HepG2 (cell line): ENCODE results near the gene NKD1. TPM values are rescaled to one million over a fixed set of nuclear protein-coding genes. Genes with fewer than 3 reads are reported as not detected.

Source experiments
- ATF7 ChIP-seq, 2 experiments: fragments of 450-650 bp in 1 of 2; sonication (generic) in 1 of 2; formaldehyde crosslinking in 1 of 2; IDR thresholded peaks; 2 replicates each; pipeline versions ENCODE4 v1.4.0 to v1.6.1; 2016 to 2020; ENCODE audit warnings: antibody characterized with exemption in 1 of 2, mild to moderate bottlenecking in 1 of 2, missing genetic modification reagents in 1 of 2
- EZH2 ChIP-seq: conservative IDR thresholded peaks from 2 replicates; pipeline ENCODE4 v1.6.1; 2012; ENCODE audit warnings: mild to moderate bottlenecking, low read depth, low read length, moderate library complexity
- FOXP1 ChIP-seq, 2 experiments: fragments of 450-650 bp in 1 of 2; IDR thresholded peaks; 2 replicates each; pipeline ENCODE4 v1.6.1; 2017 to 2018; ENCODE audit warnings: antibody characterized with exemption in 1 of 2
- ISL2 ChIP-seq: sonication (generic); formaldehyde crosslinking; IDR thresholded peaks from 2 replicates; pipeline ENCODE4 v1.5.0; 2020; ENCODE audit warnings: missing genetic modification reagents
- MEF2D ChIP-seq: sonication (generic); formaldehyde crosslinking; IDR thresholded peaks from 2 replicates; pipeline ENCODE4 v1.5.1; 2020; ENCODE audit warnings: mild to moderate bottlenecking, missing genetic modification reagents
- MYC ChIP-seq: sonication (generic); formaldehyde crosslinking; IDR thresholded peaks from 2 replicates; pipeline ENCODE4 v1.9.0; 2021; ENCODE audit warnings: missing genetic modification reagents, borderline replicate concordance
- RCOR2 ChIP-seq: IDR thresholded peaks from 2 replicates; pipeline ENCODE4 v1.6.1; 2016; ENCODE audit warnings: missing biosample characterization, missing genetic modification reagents
- RFX5 ChIP-seq: IDR thresholded peaks from 2 replicates; pipeline ENCODE4 v1.6.1; 2011; ENCODE audit warnings: low read depth, low read length, improper control_type of control experiment
- SKIL ChIP-seq: sonication (generic); formaldehyde crosslinking; IDR thresholded peaks from 2 replicates; pipeline ENCODE4 v1.8.0; 2022; ENCODE audit warnings: missing genetic modification reagents, mild to moderate bottlenecking, moderate library complexity, borderline replicate concordance
- TAF15 ChIP-seq: fragments of 200-400 bp; formaldehyde crosslinking; IDR thresholded peaks from one replicate; pipeline ENCODE4 v1.6.1; 2018; ENCODE audit warnings: mild to moderate bottlenecking, low read depth, low read length; ENCODE audit not compliant: poor library complexity, severe bottlenecking
- ZBTB3 ChIP-seq: sonication (generic); formaldehyde crosslinking; IDR thresholded peaks from 2 replicates; pipeline ENCODE4 v1.4.0; 2020; ENCODE audit warnings: low read depth, mild to moderate bottlenecking, moderate library complexity, missing genetic modification reagents, borderline replicate concordance
- ZFP36 ChIP-seq: fragments of 150-350 bp; IDR thresholded peaks from 2 replicates; pipeline ENCODE4 v1.6.1; 2018; ENCODE audit warnings: borderline replicate concordance, low read length, low read depth; ENCODE audit not compliant: partially characterized antibody
- ZNF160 ChIP-seq: sonication (generic); formaldehyde crosslinking; IDR thresholded peaks from 2 replicates; pipeline ENCODE4 v1.8.0; 2022; ENCODE audit warnings: mild to moderate bottlenecking, inconsistent platforms, missing genetic modification reagents
- ZNF33B ChIP-seq: sonication (generic); formaldehyde crosslinking; IDR thresholded peaks from 2 replicates; pipeline ENCODE4 v1.5.1; 2020; ENCODE audit warnings: mild to moderate bottlenecking, missing genetic modification reagents
- ZNF350 ChIP-seq: sonication (generic); formaldehyde crosslinking; IDR thresholded peaks from 2 replicates; pipeline ENCODE4 v1.4.0; 2020; ENCODE audit warnings: mild to moderate bottlenecking, low read depth, missing genetic modification reagents, borderline replicate concordance
- ZNF460 ChIP-seq: sonication (generic); formaldehyde crosslinking; IDR thresholded peaks from 2 replicates; pipeline ENCODE4 v1.5.1; 2020; ENCODE audit warnings: missing genetic modification reagents, mild to moderate bottlenecking, borderline replicate concordance
- ZNF614 ChIP-seq: IDR thresholded peaks from 2 replicates; pipeline ENCODE4 v1.6.1; 2018; ENCODE audit warnings: missing biosample characterization, missing genetic modification reagents, inconsistent platforms, borderline replicate concordance
- ZNF646 ChIP-seq: sonication (generic); formaldehyde crosslinking; IDR thresholded peaks from 2 replicates; pipeline ENCODE4 v1.9.0; 2021; ENCODE audit warnings: mild to moderate bottlenecking, missing genetic modification reagents
- ZNF703 ChIP-seq: sonication (generic); formaldehyde crosslinking; IDR thresholded peaks from 2 replicates; pipeline ENCODE4 v1.5.1; 2020; ENCODE audit warnings: missing genetic modification reagents, mild to moderate bottlenecking, moderate library complexity, borderline replicate concordance
- polyA plus RNA-seq, 8 experiments: library from polyadenylated mRNA; depleted of rRNA in 3 of 8; stranded (reverse) in 7 of 8; unstranded in 1 of 8; fragments of >200 nt; fragmentation: Illumina TruSeq in 4 of 8; extraction: Trizol in 4 of 8; gene quantifications; 2 replicates each; pipeline versions ENCODE4 v1.2.1 to v1.2.3, GENCODE V29; 2011 to 2016; ENCODE audit warnings: low read depth in 4 of 8, missing spikeins in 1 of 8, mixed read lengths in 1 of 8; ENCODE audit not compliant: insufficient read depth in 1 of 8
- total RNA-seq, 5 experiments: library from RNA; depleted of rRNA; stranded (reverse); fragments of >200 nt; fragmentation: Illumina TruSeq; extraction: Trizol; gene quantifications; 2 replicates each; pipeline ENCODE4 v1.2.3, GENCODE V29; 2016; ENCODE audit warnings: low read depth in 1 of 5
- TF ChIP-seq, protein P1 (sequence below): sonication (generic); formaldehyde crosslinking; IDR thresholded peaks from 2 replicates; pipeline ENCODE4 v1.8.1; 2023; ENCODE audit warnings: mild to moderate bottlenecking, missing genetic modification reagents, borderline replicate concordance
- TF ChIP-seq, protein P2 (sequence below): IDR thresholded peaks from 2 replicates; pipeline ENCODE4 v1.6.1; 2012; ENCODE audit warnings: inconsistent platforms

The NKD1 gene
- total and polyA plus RNA-seq, 2 of the 13 experiments (the other 11 are each of a cell fraction or from before 2014, with no cell fraction given): 70.4 to 121 TPM

- no peak for TF ChIP-seq ZNF646 (CRISPR knock-in tag)
- TF ChIP-seq FOXP1 (IDR thresholded peaks at IDR 0.05): no peak
- no peak for TF ChIP-seq FOXP1 (CRISPR knock-in tag; IDR thresholded peaks at IDR 0.05)
- TF ChIP-seq ISL2 (CRISPR knock-in tag): no peak
- 0 out of 2 replicates have a peak, but pooled peaks have one; percentile 2 for TF ChIP-seq ZNF350 (CRISPR knock-in tag)
- TF ChIP-seq ATF7 (IDR thresholded peaks at IDR 0.05): no peak
- TF ChIP-seq ATF7 (CRISPR knock-in tag; IDR thresholded peaks at IDR 0.05): no peak; the same call in 1 of the 2 replicates
- TF ChIP-seq RFX5: no peak
- no peak for TF ChIP-seq EZH2
- no peak for TF ChIP-seq ZNF160 (CRISPR knock-in tag)
- TF ChIP-seq, protein P1, sequence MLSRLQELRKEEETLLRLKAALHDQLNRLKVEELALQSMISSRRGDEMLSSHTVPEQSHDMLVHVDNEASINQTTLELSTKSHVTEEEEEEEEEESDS (CRISPR knock-in tag): no peak
- no peak for TF ChIP-seq ZNF33B (CRISPR knock-in tag)
- no peak for TF ChIP-seq RCOR2 (CRISPR knock-in tag)
- TF ChIP-seq MYC (CRISPR knock-in tag): 0 out of 2 replicates have a peak, but pooled peaks have one; percentile 14
- no peak for TF ChIP-seq ZBTB3
- no peak for TF ChIP-seq SKIL
- no peak for TF ChIP-seq ZFP36
- no peak for TF ChIP-seq TAF15
- TF ChIP-seq MEF2D (CRISPR knock-in tag): no peak
- no peak for TF ChIP-seq ZNF703
- TF ChIP-seq, protein P2, sequence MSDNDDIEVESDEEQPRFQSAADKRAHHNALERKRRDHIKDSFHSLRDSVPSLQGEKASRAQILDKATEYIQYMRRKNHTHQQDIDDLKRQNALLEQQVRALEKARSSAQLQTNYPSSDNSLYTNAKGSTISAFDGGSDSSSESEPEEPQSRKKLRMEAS: no peak
- no peak for TF ChIP-seq ZNF614 (CRISPR knock-in tag)
- no peak for TF ChIP-seq ZNF460
Measured at GRCh38 chr16:50501986-50502615, 46.1 kb upstream of the NKD1 start (continued).
